GM12865 (cell line): ENCODE measurements around the gene BORCS5.

Experiments
- DNase-seq: peaks from one replicate; pipeline ENCODE4 v3.0.0; 2010; ENCODE audit warnings: low read depth
- H3K4me3 ChIP-seq: 2 replicates; pipeline ENCODE4 v1.5.1; 2011; ENCODE audit warnings: mild to moderate bottlenecking, low read depth, low read length, control low read depth
- CTCF ChIP-seq: IDR thresholded peaks from 2 replicates; pipeline ENCODE4 v1.5.1; 2011; ENCODE audit warnings: low read length, control low read depth, low read depth, inconsistent platforms; ENCODE audit not compliant: insufficient read depth; ENCODE audit errors: missing control alignments

BORCS5 gene

GRCh38 chr12:12428961-12429657 is 72.2 kb downstream of the BORCS5 start:
- no peak for DNase-seq
- no peak for TF ChIP-seq CTCF

GRCh38 chr12:12432364-12432763 is 75.5 kb downstream of the BORCS5 start:
- DNase-seq, result no peak
- TF ChIP-seq CTCF, result no peak
- H3K4me3 ChIP-seq, result no peak overlapping the region

More at GRCh38 chr12:12428961-12429657, 72.2 kb downstream of the BORCS5 start:
- no peak overlapping the region for H3K4me3 ChIP-seq

- H3K4me3 ChIP-seq, result no peak overlapping the region
- TF ChIP-seq CTCF, result no peak
- DNase-seq, result no peak
Measured at GRCh38 chr12:12433203-12433731, 76.4 kb downstream of the BORCS5 start.

GRCh38 chr12:12436831-12437345 is 80.0 kb downstream of the BORCS5 start:
- DNase-seq, result no peak
- no peak overlapping the region for H3K4me3 ChIP-seq
- no peak for TF ChIP-seq CTCF

GRCh38 chr12:12439636-12440035 is 82.8 kb downstream of the BORCS5 start:
- TF ChIP-seq CTCF, result no peak
- DNase-seq, result no peak
- H3K4me3 ChIP-seq, result no peak overlapping the region

GRCh38 chr12:12440784-12441428 is 84.0 kb downstream of the BORCS5 start:
- no peak for DNase-seq
- no peak for TF ChIP-seq CTCF
- H3K4me3 ChIP-seq, result no peak overlapping the region
